Activated T-cell treated with anti-CD3 and anti-CD28 coated beads, Interleukin-2, amount 50 U/mL, for 72 hours (primary cell): ENCODE data around the gene NACA2. TPM values are rescaled to one million over a fixed set of nuclear protein-coding genes. Genes with fewer than 3 reads are reported as not detected.

Experiments
- ATAC-seq, 2 donors: fragments of 150-1000 bp; cut with Tn5 transposase; replicated peaks in 1 of 2; 2 replicates each; pipeline ENCODE4 v1.10.0; 2021; ENCODE audit warnings: moderate library complexity in 2 of 2, mild to moderate bottlenecking in 1 of 2
- DNase-seq, 2 donors: peaks; one replicate each; pipeline ENCODE4 v3.0.0; 2021 to 2022; ENCODE audit warnings: mixed read lengths in 1 of 2
- H3K27ac Mint-ChIP-seq: one replicate; pipeline ENCODE4 v1.8.0; 2022; ENCODE audit warnings: mild to moderate bottlenecking, moderate library complexity, mixed read lengths
- H3K27me3 Mint-ChIP-seq: one replicate; pipeline ENCODE4 v1.8.0; 2022; ENCODE audit warnings: low read depth, mixed read lengths
- H3K36me3 Mint-ChIP-seq, 2 donors: one replicate each; pipeline ENCODE4 v1.8.0; 2022; ENCODE audit warnings: mixed read lengths in 2 of 2, mild to moderate bottlenecking in 1 of 2; ENCODE audit not compliant: insufficient read depth in 2 of 2
- H3K4me1 Mint-ChIP-seq: one replicate; pipeline ENCODE4 v1.8.0; 2022; ENCODE audit warnings: low read depth, mixed read lengths
- H3K4me3 Mint-ChIP-seq, 2 donors: one replicate each; pipeline ENCODE4 v1.8.0; 2022; ENCODE audit warnings: mild to moderate bottlenecking in 2 of 2, mixed read lengths in 2 of 2, moderate library complexity in 2 of 2
- H3K9me3 Mint-ChIP-seq, 2 donors: one replicate each; pipeline ENCODE4 v1.8.0; 2022; ENCODE audit warnings: mixed read lengths in 2 of 2
- total RNA-seq, 2 donors: library from RNA; stranded (reverse); gene quantifications; one replicate each; pipeline ENCODE4 v1.2.3, GENCODE V29; 2022

The NACA2 gene
- total RNA-seq, 2 donors from 2014 or later: not detected

GRCh38 chr17:61621317-61621716, 30.3 kb upstream of the NACA2 start:
- DNase-seq: no peak
- peaks cover 2% of the 10 kb centered on the region for H3K4me1 Mint-ChIP-seq
- H3K36me3 Mint-ChIP-seq: peaks cover 5 to 10% of the 10 kb centered on the region in 2 donors
- no peak overlapping the region for H3K27ac Mint-ChIP-seq
- peaks cover 24% of the 10 kb centered on the region for H3K27me3 Mint-ChIP-seq
- H3K4me3 Mint-ChIP-seq: no peak overlapping the region
- ATAC-seq: no peak
- H3K9me3 Mint-ChIP-seq: peaks cover 6 to 7% of the 10 kb centered on the region in 2 donors

- peaks cover 6 to 7% of the 10 kb centered on the region in 2 donors for H3K9me3 Mint-ChIP-seq
- peaks cover 24% of the 10 kb centered on the region for H3K27me3 Mint-ChIP-seq
- no peak for DNase-seq
- no peak for ATAC-seq
- no peak overlapping the region for H3K4me3 Mint-ChIP-seq
- no peak overlapping the region for H3K27ac Mint-ChIP-seq
- peaks cover 8% of the 10 kb centered on the region for H3K4me1 Mint-ChIP-seq
- H3K36me3 Mint-ChIP-seq: peaks cover 5 to 10% of the 10 kb centered on the region in 2 donors
These were observed 28.9 kb upstream of the NACA2 start for GRCh38 chr17:61619953-61620352.

GRCh38 chr17:61619493-61619892, 28.5 kb upstream of the NACA2 start:
- Mint-ChIP-seq H3K27ac (no peak overlapping the region), H3K4me1 (peaks cover 8% of the 10 kb centered on the region), H3K9me3 (peaks cover 6 to 7% of the 10 kb centered on the region in 2 donors), H3K4me3 (no peak overlapping the region), H3K36me3 (peaks cover 5 to 10% of the 10 kb centered on the region in 2 donors), H3K27me3 (peaks cover 24% of the 10 kb centered on the region)
- DNase-seq (no peak), ATAC-seq (no peak)

- DNase-seq (no peak), ATAC-seq (no peak)
- peaks cover 5 to 10% of the 10 kb centered on the region in 2 donors for H3K36me3 Mint-ChIP-seq
- peaks cover 6 to 7% of the 10 kb centered on the region in 2 donors for H3K9me3 Mint-ChIP-seq
- peaks cover 24% of the 10 kb centered on the region for H3K27me3 Mint-ChIP-seq
- peaks cover 8% of the 10 kb centered on the region for H3K4me1 Mint-ChIP-seq
- H3K27ac Mint-ChIP-seq: no peak overlapping the region
- no peak overlapping the region for H3K4me3 Mint-ChIP-seq
These were observed 27.9 kb upstream of the NACA2 start for GRCh38 chr17:61618950-61619349.

- no peak for ATAC-seq
- Mint-ChIP-seq H3K9me3 (peaks cover 6 to 7% of the 10 kb centered on the region in 2 donors), H3K36me3 (peaks cover 5 to 10% of the 10 kb centered on the region in 2 donors), H3K27ac (no peak overlapping the region), H3K27me3 (peaks cover 12% of the 10 kb centered on the region), H3K4me3 (no peak overlapping the region), H3K4me1 (peaks cover 8% of the 10 kb centered on the region)
- DNase-seq: no peak
These were observed 26.3 kb upstream of the NACA2 start for GRCh38 chr17:61617330-61617729.

GRCh38 chr17:61616783-61617182, 25.8 kb upstream of the NACA2 start:
- DNase-seq (no peak), ATAC-seq (no peak)
- H3K27me3 Mint-ChIP-seq: peaks cover 12% of the 10 kb centered on the region
- H3K4me3 Mint-ChIP-seq: no peak overlapping the region
- H3K9me3 Mint-ChIP-seq: peaks cover 6 to 7% of the 10 kb centered on the region in 2 donors
- peaks cover 5 to 10% of the 10 kb centered on the region in 2 donors for H3K36me3 Mint-ChIP-seq
- peaks cover 8% of the 10 kb centered on the region for H3K4me1 Mint-ChIP-seq
- no peak overlapping the region for H3K27ac Mint-ChIP-seq

- peaks cover 0 to 4% of the 10 kb centered on the region in 2 donors for H3K9me3 Mint-ChIP-seq
- H3K27ac Mint-ChIP-seq: no peak overlapping the region
- H3K4me3 Mint-ChIP-seq: no peak overlapping the region
- peaks cover 8% of the 10 kb centered on the region for H3K4me1 Mint-ChIP-seq
- DNase-seq (no peak), ATAC-seq (no peak)
- H3K36me3 Mint-ChIP-seq: peaks cover 0 to 6% of the 10 kb centered on the region in 2 donors
- H3K27me3 Mint-ChIP-seq: peaks cover 12% of the 10 kb centered on the region
These were observed 23.2 kb upstream of the NACA2 start for GRCh38 chr17:61614219-61614618.

GRCh38 chr17:61611323-61611722, 20.3 kb upstream of the NACA2 start:
- no peak overlapping the region for H3K4me3 Mint-ChIP-seq
- H3K9me3 Mint-ChIP-seq: no peaks in the 10 kb centered on the region
- DNase-seq (no peak), ATAC-seq (no peak)
- no peaks in the 10 kb centered on the region for H3K36me3 Mint-ChIP-seq
- peaks cover 7% of the 10 kb centered on the region for H3K4me1 Mint-ChIP-seq
- no peaks in the 10 kb centered on the region for H3K27me3 Mint-ChIP-seq
- H3K27ac Mint-ChIP-seq: no peak overlapping the region

GRCh38 chr17:61605692-61606091, 14.7 kb upstream of the NACA2 start:
- ATAC-seq (no peak), DNase-seq (no peak)
- no peaks in the 10 kb centered on the region for H3K27me3 Mint-ChIP-seq
- no peak overlapping the region for H3K4me3 Mint-ChIP-seq
- H3K36me3 Mint-ChIP-seq: no peaks in the 10 kb centered on the region
- no peak overlapping the region for H3K27ac Mint-ChIP-seq
- no peaks in the 10 kb centered on the region for H3K9me3 Mint-ChIP-seq
- H3K4me1 Mint-ChIP-seq: no peaks in the 10 kb centered on the region

GRCh38 chr17:61601297-61601696, 10.3 kb upstream of the NACA2 start:
- H3K4me3 Mint-ChIP-seq: no peak overlapping the region
- no peaks in the 10 kb centered on the region for H3K4me1 Mint-ChIP-seq
- H3K27ac Mint-ChIP-seq: no peak overlapping the region
- DNase-seq (no peak), ATAC-seq (no peak)
- no peaks in the 10 kb centered on the region for H3K36me3 Mint-ChIP-seq
- H3K27me3 Mint-ChIP-seq: no peaks in the 10 kb centered on the region
- no peaks in the 10 kb centered on the region for H3K9me3 Mint-ChIP-seq

- H3K27me3 Mint-ChIP-seq: no peaks in the 10 kb centered on the region
- H3K9me3 Mint-ChIP-seq: no peaks in the 10 kb centered on the region
These were observed 9.6 kb upstream of the NACA2 start for GRCh38 chr17:61600621-61601020.

GRCh38 chr17:61599608-61600007, 8.6 kb upstream of the NACA2 start:
- Mint-ChIP-seq H3K27me3 (no peaks in the 10 kb centered on the region), H3K27ac (no peak overlapping the region), H3K36me3 (no peaks in the 10 kb centered on the region), H3K4me3 (no peak overlapping the region), H3K4me1 (no peaks in the 10 kb centered on the region), H3K9me3 (no peaks in the 10 kb centered on the region)
- no peak for DNase-seq
- no peak for ATAC-seq

More at GRCh38 chr17:61600621-61601020, 9.6 kb upstream of the NACA2 start:
- no peaks in the 10 kb centered on the region for H3K36me3 Mint-ChIP-seq
- ATAC-seq: no peak
- no peak overlapping the region for H3K27ac Mint-ChIP-seq
- no peak overlapping the region for H3K4me3 Mint-ChIP-seq
- no peak for DNase-seq
- H3K4me1 Mint-ChIP-seq: no peaks in the 10 kb centered on the region

- no peaks in the 10 kb centered on the region for H3K27me3 Mint-ChIP-seq
- DNase-seq (no peak), ATAC-seq (no peak)
- no peak overlapping the region for H3K4me3 Mint-ChIP-seq
- H3K27ac Mint-ChIP-seq: no peak overlapping the region
- H3K9me3 Mint-ChIP-seq: no peaks in the 10 kb centered on the region
- no peaks in the 10 kb centered on the region for H3K4me1 Mint-ChIP-seq
- no peaks in the 10 kb centered on the region for H3K36me3 Mint-ChIP-seq
These were observed 7.0 kb upstream of the NACA2 start for GRCh38 chr17:61598014-61598413.

- no peaks in the 10 kb centered on the region for H3K4me1 Mint-ChIP-seq
These were observed 6.6 kb upstream of the NACA2 start for GRCh38 chr17:61597607-61598006.

More at GRCh38 chr17:61597607-61598006, 6.6 kb upstream of the NACA2 start:
- H3K36me3 Mint-ChIP-seq: no peaks in the 10 kb centered on the region
- H3K27ac Mint-ChIP-seq: no peak overlapping the region
- H3K27me3 Mint-ChIP-seq: no peaks in the 10 kb centered on the region
- ATAC-seq: no peak
- H3K9me3 Mint-ChIP-seq: no peaks in the 10 kb centered on the region
- H3K4me3 Mint-ChIP-seq: no peak overlapping the region
- DNase-seq: no peak
